ENCODE results near the gene TTC7B. TPM values are rescaled to one million over a fixed set of nuclear protein-coding genes. Genes with fewer than 3 reads are reported as not detected.

Gene TTC7B
- polyA plus RNA-seq, 1 donor from 2014 or later: 19.9 TPM

- no peak overlapping the region for H3K9ac ChIP-seq (ENCODE audit: low read length)
- H3K9me3 ChIP-seq (ENCODE audit: low read length): no peaks in the 10 kb centered on the region
- no peaks in the 10 kb centered on the region for H3K27me3 ChIP-seq (ENCODE audit: insufficient read depth, low read depth, low read length)
- no peak overlapping the region for H3K4me3 ChIP-seq (ENCODE audit: low read length)
- no peaks in the 10 kb centered on the region for H3K79me2 ChIP-seq (replicated peaks; ENCODE audit: insufficient read depth, low read length)
- H3K9me2 ChIP-seq (ENCODE audit: insufficient read depth, low read length): no peaks in the 10 kb centered on the region
- no peaks in the 10 kb centered on the region for H4K20me1 ChIP-seq (ENCODE audit: insufficient read depth)
- peaks cover 3% of the 10 kb centered on the region for H3K36me3 ChIP-seq (ENCODE audit: insufficient read depth, low read length)
- H3K27ac ChIP-seq (ENCODE audit: low read length): no peak overlapping the region
- H3K4me2 ChIP-seq (ENCODE audit: low read length): no peak overlapping the region
- H3F3A ChIP-seq (ENCODE audit: insufficient read depth, low read length, poor library complexity, severe bottlenecking): peaks cover 2% of the 10 kb centered on the region
- no peak overlapping the region for H2AFZ ChIP-seq (ENCODE audit: low read depth, low read length)
- no peak for TF ChIP-seq POLR2AphosphoS5 (IDR thresholded peaks at IDR 0.05)
- no peak for TF ChIP-seq EP300 (conservative IDR thresholded peaks at IDR 0.05; ENCODE audit: poor library complexity, severe bottlenecking)
- TF ChIP-seq SMC3 (conservative IDR thresholded peaks at IDR 0.05; ENCODE audit: poor library complexity): no peak
- TF ChIP-seq TAF1 (IDR thresholded peaks at IDR 0.05; ENCODE audit: low read depth): no peak
- TF ChIP-seq EZH2 (IDR thresholded peaks at IDR 0.05; ENCODE audit: borderline replicate concordance, insufficient read depth, low read length, poor library complexity, severe bottlenecking): no peak
- TF ChIP-seq CTCF (IDR thresholded peaks at IDR 0.05; ENCODE audit: poor library complexity, severe bottlenecking): no peak
- TF ChIP-seq MXI1 (conservative IDR thresholded peaks at IDR 0.05; ENCODE audit: poor library complexity, severe bottlenecking): no peak
- TF ChIP-seq REST (IDR thresholded peaks at IDR 0.05; ENCODE audit: borderline replicate concordance): no peak
- no peak for TF ChIP-seq RAD21 (conservative IDR thresholded peaks at IDR 0.05)
These were observed 124.2 kb downstream of the TTC7B start for GRCh38 chr14:90692061-90692460.

GRCh38 chr14:90691627-90692026 lies 124.6 kb downstream of the TTC7B start:
- H4K20me1 ChIP-seq (ENCODE audit: insufficient read depth): no peaks in the 10 kb centered on the region
- no peak overlapping the region for H3K9ac ChIP-seq (ENCODE audit: low read length)
- H3K9me3 ChIP-seq (ENCODE audit: low read length): no peaks in the 10 kb centered on the region
- H3K36me3 ChIP-seq (ENCODE audit: insufficient read depth, low read length): peaks cover 3% of the 10 kb centered on the region
- H3K79me2 ChIP-seq (replicated peaks; ENCODE audit: insufficient read depth, low read length): no peaks in the 10 kb centered on the region
- no peaks in the 10 kb centered on the region for H3K9me2 ChIP-seq (ENCODE audit: insufficient read depth, low read length)
- no peaks in the 10 kb centered on the region for H3K27me3 ChIP-seq (ENCODE audit: insufficient read depth, low read depth, low read length)
- no peak overlapping the region for H3K27ac ChIP-seq (ENCODE audit: low read length)
- H3K4me3 ChIP-seq (ENCODE audit: low read length): no peak overlapping the region
- H2AFZ ChIP-seq (ENCODE audit: low read depth, low read length): no peak overlapping the region
- H3K4me2 ChIP-seq (ENCODE audit: low read length): no peak overlapping the region
- TF ChIP-seq REST (IDR thresholded peaks at IDR 0.05; ENCODE audit: borderline replicate concordance) (no peak), EP300 (conservative IDR thresholded peaks at IDR 0.05; ENCODE audit: poor library complexity, severe bottlenecking) (no peak), CTCF (IDR thresholded peaks at IDR 0.05; ENCODE audit: poor library complexity, severe bottlenecking) (no peak), SMC3 (conservative IDR thresholded peaks at IDR 0.05; ENCODE audit: poor library complexity) (no peak), TAF1 (IDR thresholded peaks at IDR 0.05; ENCODE audit: low read depth) (no peak), MXI1 (conservative IDR thresholded peaks at IDR 0.05; ENCODE audit: poor library complexity, severe bottlenecking) (no peak), EZH2 (IDR thresholded peaks at IDR 0.05; ENCODE audit: borderline replicate concordance, insufficient read depth, low read length, poor library complexity, severe bottlenecking) (no peak), POLR2AphosphoS5 (IDR thresholded peaks at IDR 0.05) (no peak), RAD21 (conservative IDR thresholded peaks at IDR 0.05) (no peak)
- H3F3A ChIP-seq (ENCODE audit: insufficient read depth, low read length, poor library complexity, severe bottlenecking): peaks cover 2% of the 10 kb centered on the region
